Activated CD4-positive, alpha-beta memory T cell treated with anti-CD3 and anti-CD28 coated beads, Interleukin-2, amount 10 ng/mL, durations not matched to agents 7 days and 5 days (primary cell): Measurements from ENCODE around the gene PLCL2. TPM values are rescaled to one million over a fixed set of nuclear protein-coding genes. Genes with fewer than 3 reads are reported as not detected.
"Not testable (repeated sequence)": the region's sequence is repeated elsewhere in the genome, so short reads cannot be mapped to it uniquely, and the experiment has no call there.

Experiments
- CTCF ChIA-PET: fragments of 350-600 bp; sonication (Branson Sonifier 250); formaldehyde crosslinking; loops from one replicate; lab custom pipeline; 2021; ENCODE audit warnings: antibody characterized with exemption, inconsistent platforms; lab: Charles Lee
- POLR2A ChIA-PET: fragments of 350-600 bp; sonication (Branson Sonifier 250); formaldehyde crosslinking; loops from one replicate; lab custom pipeline; 2021; ENCODE audit warnings: antibody characterized with exemption; lab: Charles Lee
- DNase-seq: peaks from one replicate; pipeline ENCODE4 v3.0.0-alpha.2; 2020
- H3K27ac Mint-ChIP-seq: one replicate; pipeline ENCODE4 v1.8.0; 2021; ENCODE audit warnings: mild to moderate bottlenecking, mixed read lengths
- H3K27me3 Mint-ChIP-seq: one replicate; pipeline ENCODE4 v1.8.0; 2021; ENCODE audit warnings: mixed read lengths
- H3K36me3 Mint-ChIP-seq: one replicate; pipeline ENCODE4 v1.8.0; 2021; ENCODE audit warnings: low read depth, mixed read lengths
- H3K4me1 Mint-ChIP-seq: one replicate; pipeline ENCODE4 v1.8.0; 2021; ENCODE audit warnings: mixed read lengths
- H3K4me3 Mint-ChIP-seq: one replicate; pipeline ENCODE4 v1.8.0; 2021; ENCODE audit warnings: mild to moderate bottlenecking, mixed read lengths
- H3K9me3 Mint-ChIP-seq: one replicate; pipeline ENCODE4 v1.8.0; 2021; ENCODE audit warnings: mixed read lengths
- total RNA-seq, 2 experiments: library from RNA; stranded (reverse); gene quantifications; one replicate each; pipeline ENCODE4 v1.2.3, GENCODE V29; 2021

Gene PLCL2
- total RNA-seq, 2 experiments from 2014 or later: 38.9 to 39.8 TPM

DNA sequence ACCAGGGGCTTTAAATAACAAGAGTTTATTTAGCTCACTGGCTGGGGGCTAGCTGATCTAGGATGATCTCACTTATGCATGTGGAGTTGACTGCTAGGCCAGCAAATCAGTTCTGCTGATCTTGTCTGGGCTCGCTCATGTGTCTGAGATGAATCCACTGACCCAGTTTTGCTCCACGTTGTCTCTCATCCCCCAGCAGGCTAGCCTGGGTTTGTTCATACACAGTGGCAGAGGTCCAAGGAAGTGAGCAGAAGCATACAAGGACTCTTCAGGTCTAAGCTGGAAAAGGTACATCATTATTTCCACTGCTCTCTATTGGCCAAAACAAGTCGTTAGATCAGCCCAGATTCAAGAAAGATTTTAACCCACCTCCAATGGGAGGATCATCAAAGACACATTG is 238.0 kb downstream of the PLCL2 start:
- no peak overlapping the region for H3K27ac Mint-ChIP-seq
- no peaks in the 10 kb centered on the region for H3K27me3 Mint-ChIP-seq
- POLR2A ChIA-PET: no interaction called here
- H3K9me3 Mint-ChIP-seq: peaks cover 10% of the 10 kb centered on the region
- no peak for DNase-seq
- no peak overlapping the region for H3K4me3 Mint-ChIP-seq
- H3K4me1 Mint-ChIP-seq: no peaks in the 10 kb centered on the region
- H3K36me3 Mint-ChIP-seq: no peaks in the 10 kb centered on the region
- CTCF ChIA-PET: no interaction called here

DNA sequence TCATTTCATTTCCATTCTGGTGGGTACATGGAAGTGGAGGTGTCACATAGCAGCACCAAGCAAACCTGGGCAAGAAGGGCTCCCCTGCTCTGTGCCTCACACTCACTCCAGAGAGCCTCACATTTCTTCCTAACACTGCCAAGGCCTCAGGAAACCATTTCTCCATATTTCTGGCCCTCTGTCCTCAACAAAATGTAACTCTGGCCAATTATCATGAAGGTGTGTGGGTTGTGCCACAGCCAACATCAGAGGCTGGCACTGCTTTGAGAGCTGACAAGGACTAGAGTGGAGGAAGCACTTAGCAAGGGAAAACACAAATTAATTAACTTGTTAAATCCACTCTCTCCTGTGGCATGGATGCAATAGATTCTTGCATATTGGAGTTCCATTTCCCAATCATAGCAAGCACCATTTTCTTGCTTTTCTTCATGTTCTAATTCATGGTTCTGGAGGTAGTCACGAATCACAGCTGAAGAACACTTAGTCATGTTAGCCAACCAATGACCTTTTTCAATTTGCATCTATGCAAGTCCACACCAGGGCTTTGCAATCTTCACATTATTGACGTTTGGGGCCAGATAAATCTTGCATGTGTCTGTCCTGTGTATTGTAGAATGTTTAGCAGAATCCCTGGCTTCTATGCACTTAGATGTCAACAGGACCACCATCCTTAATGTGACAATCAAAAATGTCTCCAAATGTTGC is 241.1 kb downstream of the PLCL2 start:
- Mint-ChIP-seq H3K9me3 (peaks cover 23% of the 10 kb centered on the region), H3K27ac (no peak overlapping the region), H3K36me3 (peaks cover 7% of the 10 kb centered on the region), H3K27me3 (no peaks in the 10 kb centered on the region), H3K4me3 (no peak overlapping the region), H3K4me1 (no peaks in the 10 kb centered on the region)
- ChIA-PET CTCF (no interaction called here), POLR2A (no interaction called here)
- no peak for DNase-seq

GRCh38 chr3:17128671-17129070 is 243.9 kb downstream of the PLCL2 start:
- H3K9me3 Mint-ChIP-seq: peaks cover 16% of the 10 kb centered on the region
- DNase-seq, CTCF ChIA-PET: not testable (repeated sequence)

DNA sequence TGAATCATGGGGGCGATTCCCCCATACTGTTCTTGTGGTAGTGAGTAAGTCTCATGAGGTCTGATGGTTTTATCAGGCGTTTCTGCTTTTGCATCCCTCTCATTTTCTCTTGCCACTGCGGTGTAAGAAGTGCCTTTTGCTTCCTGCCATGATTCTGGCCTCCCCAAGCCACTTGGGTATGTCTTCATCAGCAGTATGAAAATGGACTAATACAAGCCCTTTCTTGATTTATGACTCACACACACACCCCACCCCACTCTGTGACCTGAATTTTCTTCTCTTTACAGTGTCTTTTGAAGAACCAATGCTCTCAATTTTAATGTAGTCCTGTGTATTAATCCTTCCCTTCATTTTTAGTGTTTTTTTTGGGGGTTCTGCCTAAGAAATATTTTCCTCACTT is 244.8 kb downstream of the PLCL2 start:
- H3K27me3 Mint-ChIP-seq: no peaks in the 10 kb centered on the region
- no peak overlapping the region for H3K27ac Mint-ChIP-seq
- no peak for DNase-seq
- H3K36me3 Mint-ChIP-seq: peaks cover 7% of the 10 kb centered on the region
- peaks cover 16% of the 10 kb centered on the region for H3K9me3 Mint-ChIP-seq
- H3K4me3 Mint-ChIP-seq: no peak overlapping the region
- no peaks in the 10 kb centered on the region for H3K4me1 Mint-ChIP-seq
- POLR2A ChIA-PET: no interaction called here
- CTCF ChIA-PET: no interaction called here

More at GRCh38 chr3:17128671-17129070, 243.9 kb downstream of the PLCL2 start:
- H3K27me3 Mint-ChIP-seq, H3K27ac Mint-ChIP-seq, H3K36me3 Mint-ChIP-seq, H3K4me1 Mint-ChIP-seq, POLR2A ChIA-PET, H3K4me3 Mint-ChIP-seq: not testable (repeated sequence)

DNA sequence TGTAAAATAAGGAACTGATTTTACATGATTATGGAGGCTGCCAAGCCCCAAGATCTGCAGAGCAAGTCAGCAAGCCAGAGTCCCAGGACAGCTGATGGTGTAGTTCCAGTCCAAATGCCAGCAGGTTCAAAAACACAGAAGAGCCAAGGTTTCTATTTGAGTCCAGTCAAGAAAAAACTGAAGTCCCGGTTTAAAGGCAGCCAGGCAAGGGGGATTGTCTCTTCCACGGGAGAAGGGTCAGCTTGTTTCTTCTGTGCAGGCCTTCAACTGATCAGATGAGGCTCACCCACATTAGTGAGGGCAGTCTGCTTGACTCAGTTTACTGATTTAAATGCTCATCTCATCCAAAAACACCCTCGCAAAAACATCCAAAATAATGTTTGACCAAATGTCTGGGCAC is 246.2 kb downstream of the PLCL2 start:
- POLR2A ChIA-PET: no interaction called here
- DNase-seq: no peak
- Mint-ChIP-seq H3K36me3 (peaks cover 7% of the 10 kb centered on the region), H3K27ac (no peak overlapping the region), H3K4me3 (no peak overlapping the region), H3K27me3 (no peaks in the 10 kb centered on the region), H3K9me3 (peaks cover 18% of the 10 kb centered on the region), H3K4me1 (no peaks in the 10 kb centered on the region)
- CTCF ChIA-PET: no interaction called here

- POLR2A ChIA-PET: no interaction called here
- no peak overlapping the region for H3K4me3 Mint-ChIP-seq
- H3K27me3 Mint-ChIP-seq: no peaks in the 10 kb centered on the region
- H3K27ac Mint-ChIP-seq: no peak overlapping the region
- H3K9me3 Mint-ChIP-seq: peaks cover 15% of the 10 kb centered on the region
- H3K36me3 Mint-ChIP-seq: peaks cover 7% of the 10 kb centered on the region
- DNase-seq: no peak
- H3K4me1 Mint-ChIP-seq: no peaks in the 10 kb centered on the region
- CTCF ChIA-PET: no interaction called here
Measured at GRCh38 chr3:17132286-17133115, 247.7 kb downstream of the PLCL2 start.

GRCh38 chr3:17133632-17134545 is 249.1 kb downstream of the PLCL2 start:
- H3K4me1 Mint-ChIP-seq: no peaks in the 10 kb centered on the region
- H3K27me3 Mint-ChIP-seq: no peaks in the 10 kb centered on the region
- H3K9me3 Mint-ChIP-seq: peaks cover 10% of the 10 kb centered on the region
- ChIA-PET CTCF (no interaction called here), POLR2A (interaction anchor here (0.5 kb wide), 2 partner anchors 14 to 80 kb away, joined by 3 to 5 read pairs; no protein-coding TSS in a partner anchor)
- H3K36me3 Mint-ChIP-seq: peaks cover 3% of the 10 kb centered on the region
- H3K27ac Mint-ChIP-seq: no peak overlapping the region
- H3K4me3 Mint-ChIP-seq: no peak overlapping the region
- DNase-seq: no peak

DNA sequence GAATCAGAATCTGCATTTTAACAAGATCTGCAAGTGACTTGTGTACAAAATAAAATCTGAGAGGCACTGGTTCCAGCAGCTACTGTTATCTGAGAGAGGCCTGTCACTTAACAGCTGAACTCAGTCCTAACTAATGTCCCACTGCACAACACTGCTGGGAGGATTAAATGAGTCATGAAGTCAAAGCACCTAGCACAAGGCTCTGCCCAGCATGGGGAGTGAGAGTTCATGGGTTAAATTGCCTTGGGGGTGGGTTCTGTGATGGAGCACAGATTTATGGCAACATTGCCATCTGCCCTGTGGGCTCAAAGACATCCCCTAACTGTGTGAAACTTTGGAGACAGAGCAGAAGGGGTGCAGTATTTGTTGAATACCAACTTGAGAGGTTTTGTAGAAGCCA is 250.9 kb downstream of the PLCL2 start:
- no peak for DNase-seq
- H3K4me3 Mint-ChIP-seq: no peak overlapping the region
- peaks cover 3% of the 10 kb centered on the region for H3K27me3 Mint-ChIP-seq
- CTCF ChIA-PET: no interaction called here
- peaks cover 2% of the 10 kb centered on the region for H3K9me3 Mint-ChIP-seq
- H3K36me3 Mint-ChIP-seq: no peaks in the 10 kb centered on the region
- H3K4me1 Mint-ChIP-seq: no peaks in the 10 kb centered on the region
- no peak overlapping the region for H3K27ac Mint-ChIP-seq
- POLR2A ChIA-PET: no interaction called here

DNA sequence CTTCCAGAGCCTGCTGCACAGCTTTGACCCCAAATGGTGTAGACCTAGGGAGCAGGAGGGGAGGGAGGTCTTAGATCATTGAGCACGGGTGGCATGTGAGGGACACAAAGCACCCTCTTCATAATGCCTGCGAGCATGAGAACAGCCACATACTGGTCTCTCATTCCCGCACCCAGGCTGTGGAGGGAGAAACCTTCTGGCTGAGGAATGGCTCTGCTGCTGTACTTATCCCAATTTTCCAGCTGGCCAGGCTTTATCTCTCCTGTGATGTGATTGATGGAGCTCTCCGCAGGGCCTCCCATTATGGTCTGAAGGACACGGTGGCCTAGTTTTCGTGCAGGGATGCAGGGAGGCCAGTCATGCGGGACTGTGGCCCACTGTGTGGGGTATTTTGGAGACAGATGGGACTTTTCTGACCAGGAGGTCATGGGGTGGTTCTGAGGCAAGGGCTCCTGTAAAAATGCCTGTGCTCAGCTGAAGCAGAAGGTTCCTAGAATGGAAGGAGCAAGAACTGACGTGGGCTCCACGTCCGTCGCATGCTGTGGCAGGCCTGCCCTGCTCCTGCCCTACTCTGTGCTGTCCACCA is 251.5 kb downstream of the PLCL2 start:
- peaks cover 3% of the 10 kb centered on the region for H3K27me3 Mint-ChIP-seq
- no peak for DNase-seq
- H3K27ac Mint-ChIP-seq: no peak overlapping the region
- POLR2A ChIA-PET: no interaction called here
- peaks cover 2% of the 10 kb centered on the region for H3K9me3 Mint-ChIP-seq
- CTCF ChIA-PET: interaction anchor here (0.6 kb wide), 1 partner anchor 855 kb away, joined by 3 read pairs; no protein-coding TSS in a partner anchor
- no peaks in the 10 kb centered on the region for H3K4me1 Mint-ChIP-seq
- H3K4me3 Mint-ChIP-seq: no peak overlapping the region
- H3K36me3 Mint-ChIP-seq: no peaks in the 10 kb centered on the region

DNA sequence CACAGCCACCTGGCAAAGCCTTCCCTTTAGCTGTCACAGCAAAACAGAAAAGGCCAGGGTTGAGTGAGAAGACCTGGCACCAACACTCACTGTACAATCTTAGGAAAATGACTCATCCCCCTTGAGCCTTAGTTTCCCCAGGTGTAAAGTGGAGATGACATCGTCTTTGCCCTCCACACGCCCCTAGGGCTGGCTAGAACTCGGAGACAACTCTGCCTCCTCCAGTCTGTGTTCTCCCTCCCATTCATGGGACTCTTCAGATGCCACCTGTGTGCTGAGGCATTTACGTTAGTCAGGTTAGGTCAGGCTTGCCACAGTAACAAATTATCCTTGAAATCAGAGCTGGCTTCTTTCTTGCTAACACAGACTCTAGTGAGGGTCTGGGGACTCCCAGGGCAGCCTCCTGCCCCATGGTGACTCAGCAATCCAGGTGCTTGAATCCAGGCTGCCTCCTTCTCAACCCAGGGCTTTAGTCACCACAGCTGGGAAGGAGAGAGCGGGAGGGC is 252.6 kb downstream of the PLCL2 start:
- H3K27me3 Mint-ChIP-seq: peaks cover 3% of the 10 kb centered on the region
- no peaks in the 10 kb centered on the region for H3K36me3 Mint-ChIP-seq
- no peak for DNase-seq
- H3K4me3 Mint-ChIP-seq: no peak overlapping the region
- H3K9me3 Mint-ChIP-seq: peaks cover 2% of the 10 kb centered on the region
- H3K27ac Mint-ChIP-seq: no peak overlapping the region
- CTCF ChIA-PET: no interaction called here
- POLR2A ChIA-PET: no interaction called here
- no peaks in the 10 kb centered on the region for H3K4me1 Mint-ChIP-seq

- CTCF ChIA-PET: interaction anchor here (1.7 kb wide), 1 partner anchor 13 kb away, joined by 6 read pairs; no protein-coding TSS in a partner anchor
- H3K27ac Mint-ChIP-seq: no peak overlapping the region
- H3K27me3 Mint-ChIP-seq: peaks cover 3% of the 10 kb centered on the region
- H3K9me3 Mint-ChIP-seq: peaks cover 6% of the 10 kb centered on the region
- H3K36me3 Mint-ChIP-seq: peaks cover 5% of the 10 kb centered on the region
- H3K4me3 Mint-ChIP-seq: no peak overlapping the region
- no peak for DNase-seq
- no peaks in the 10 kb centered on the region for H3K4me1 Mint-ChIP-seq
- POLR2A ChIA-PET: no interaction called here
Measured at GRCh38 chr3:17138246-17139039, 253.7 kb downstream of the PLCL2 start.
